ENCODE results near the gene TPM2.

The TPM2 gene

GRCh38 chr9:35662437-35662836, 27.3 kb downstream of the TPM2 start:
- no peak for DNase-seq
- Histone ChIP-seq H3K27ac (ENCODE audit: low read depth, low read length) (no peak overlapping the region), H3K9ac (ENCODE audit: low read length) (no peak overlapping the region), H2AK5ac (ENCODE audit: low read length) (no peak overlapping the region), H3K23ac (ENCODE audit: low read length) (no peak overlapping the region), H2BK120ac (ENCODE audit: low read depth, low read length) (no peak overlapping the region), H3K36me3 (ENCODE audit: control insufficient read depth, insufficient read depth, low read length) (peaks cover 6% of the 10 kb centered on the region), H3K79me2 (ENCODE audit: control insufficient read depth, insufficient read depth, low read length) (no peaks in the 10 kb centered on the region), H3K4me1 (ENCODE audit: control insufficient read depth, low read depth, low read length) (peaks cover 5% of the 10 kb centered on the region), H4K5ac (ENCODE audit: low read length) (no peak overlapping the region), H3K4ac (ENCODE audit: low read depth, low read length) (no peak overlapping the region), H4K8ac (ENCODE audit: low read depth, low read length) (no peak overlapping the region), H3K4me2 (ENCODE audit: low read length) (no peak overlapping the region), H3K79me1 (ENCODE audit: low read length) (peaks cover 12% of the 10 kb centered on the region), H2BK15ac (replicated peaks; ENCODE audit: low read depth) (no peak overlapping the region), H3K18ac (ENCODE audit: low read length) (no peak overlapping the region), H3K56ac (ENCODE audit: low read length) (no peak overlapping the region), H2BK5ac (ENCODE audit: low read length) (no peak overlapping the region), H3K4me3 (ENCODE audit: low read length) (no peak overlapping the region), H3K27me3 (ENCODE audit: insufficient read depth, low read length, poor library complexity) (no peaks in the 10 kb centered on the region)
- WGBS (ENCODE audit: extremely low coverage, insufficient coverage, low lambda C conversion rate): no CpG with 5 or more reads among the region's 7 CpGs

GRCh38 chr9:35661756-35662350, 27.9 kb downstream of the TPM2 start:
- Histone ChIP-seq H3K56ac (ENCODE audit: low read length) (no peak overlapping the region), H3K79me2 (ENCODE audit: control insufficient read depth, insufficient read depth, low read length) (no peaks in the 10 kb centered on the region), H2BK5ac (ENCODE audit: low read length) (no peak overlapping the region), H2AK5ac (ENCODE audit: low read length) (no peak overlapping the region), H3K9ac (ENCODE audit: low read length) (no peak overlapping the region), H3K27me3 (ENCODE audit: insufficient read depth, low read length, poor library complexity) (no peaks in the 10 kb centered on the region), H3K23ac (ENCODE audit: low read length) (no peak overlapping the region), H3K18ac (ENCODE audit: low read length) (no peak overlapping the region), H3K79me1 (ENCODE audit: low read length) (peaks cover 12% of the 10 kb centered on the region), H2BK15ac (replicated peaks; ENCODE audit: low read depth) (no peak overlapping the region), H3K4ac (ENCODE audit: low read depth, low read length) (no peak overlapping the region), H3K4me1 (ENCODE audit: control insufficient read depth, low read depth, low read length) (peaks cover 5% of the 10 kb centered on the region), H4K5ac (ENCODE audit: low read length) (no peak overlapping the region), H4K8ac (ENCODE audit: low read depth, low read length) (no peak overlapping the region), H2BK120ac (ENCODE audit: low read depth, low read length) (no peak overlapping the region), H3K36me3 (ENCODE audit: control insufficient read depth, insufficient read depth, low read length) (peaks cover 6% of the 10 kb centered on the region), H3K27ac (ENCODE audit: low read depth, low read length) (no peak overlapping the region), H3K4me3 (ENCODE audit: low read length) (no peak overlapping the region), H3K4me2 (ENCODE audit: low read length) (no peak overlapping the region)
- no CpG with 5 or more reads among the region's 3 CpGs for WGBS (ENCODE audit: extremely low coverage, insufficient coverage, low lambda C conversion rate)
- no peak for DNase-seq

GRCh38 chr9:35660966-35661415, 28.7 kb downstream of the TPM2 start:
- H2BK120ac ChIP-seq (ENCODE audit: low read depth, low read length): no peak overlapping the region
- H3K4me3 ChIP-seq (ENCODE audit: low read length): no peak overlapping the region
- peaks cover 5% of the 10 kb centered on the region for H3K4me1 ChIP-seq (ENCODE audit: control insufficient read depth, low read depth, low read length)
- no peaks in the 10 kb centered on the region for H3K79me2 ChIP-seq (ENCODE audit: control insufficient read depth, insufficient read depth, low read length)
- peak; percentile 73 for DNase-seq
- no peak overlapping the region for H4K5ac ChIP-seq (ENCODE audit: low read length)
- peaks cover 6% of the 10 kb centered on the region for H3K36me3 ChIP-seq (ENCODE audit: control insufficient read depth, insufficient read depth, low read length)
- no CpG with 5 or more reads among the region's 9 CpGs for WGBS (ENCODE audit: extremely low coverage, insufficient coverage, low lambda C conversion rate)
- no peak overlapping the region for H4K8ac ChIP-seq (ENCODE audit: low read depth, low read length)
- no peak overlapping the region for H2BK15ac ChIP-seq (replicated peaks; ENCODE audit: low read depth)
- no peak overlapping the region for H2BK5ac ChIP-seq (ENCODE audit: low read length)
- H3K4me2 ChIP-seq (ENCODE audit: low read length): no peak overlapping the region
- H3K9ac ChIP-seq (ENCODE audit: low read length): no peak overlapping the region
- H3K79me1 ChIP-seq (ENCODE audit: low read length): peaks cover 12% of the 10 kb centered on the region
- H3K23ac ChIP-seq (ENCODE audit: low read length): no peak overlapping the region
- no peak overlapping the region for H3K27ac ChIP-seq (ENCODE audit: low read depth, low read length)
- no peak overlapping the region for H3K18ac ChIP-seq (ENCODE audit: low read length)
- H2AK5ac ChIP-seq (ENCODE audit: low read length): no peak overlapping the region
- H3K4ac ChIP-seq (ENCODE audit: low read depth, low read length): no peak overlapping the region
- no peaks in the 10 kb centered on the region for H3K27me3 ChIP-seq (ENCODE audit: insufficient read depth, low read length, poor library complexity)
- H3K56ac ChIP-seq (ENCODE audit: low read length): no peak overlapping the region

GRCh38 chr9:35659340-35659739, 30.4 kb downstream of the TPM2 start:
- Histone ChIP-seq H2BK120ac (ENCODE audit: low read depth, low read length) (no peak overlapping the region), H3K79me1 (ENCODE audit: low read length) (peaks cover 10% of the 10 kb centered on the region), H2BK15ac (replicated peaks; ENCODE audit: low read depth) (no peak overlapping the region), H2BK5ac (ENCODE audit: low read length) (no peak overlapping the region), H3K4ac (ENCODE audit: low read depth, low read length) (no peak overlapping the region), H4K5ac (ENCODE audit: low read length) (no peak overlapping the region), H3K27ac (ENCODE audit: low read depth, low read length) (no peak overlapping the region), H3K4me3 (ENCODE audit: low read length) (no peak overlapping the region), H3K27me3 (ENCODE audit: insufficient read depth, low read length, poor library complexity) (no peaks in the 10 kb centered on the region), H3K4me1 (ENCODE audit: control insufficient read depth, low read depth, low read length) (peaks cover 4% of the 10 kb centered on the region), H2AK5ac (ENCODE audit: low read length) (no peak overlapping the region), H3K18ac (ENCODE audit: low read length) (no peak overlapping the region), H3K23ac (ENCODE audit: low read length) (no peak overlapping the region), H3K9ac (ENCODE audit: low read length) (no peak overlapping the region), H3K4me2 (ENCODE audit: low read length) (no peak overlapping the region), H3K79me2 (ENCODE audit: control insufficient read depth, insufficient read depth, low read length) (no peaks in the 10 kb centered on the region), H3K56ac (ENCODE audit: low read length) (no peak overlapping the region), H3K36me3 (ENCODE audit: control insufficient read depth, insufficient read depth, low read length) (peaks cover 6% of the 10 kb centered on the region), H4K8ac (ENCODE audit: low read depth, low read length) (no peak overlapping the region)
- no peak for DNase-seq
- WGBS (ENCODE audit: extremely low coverage, insufficient coverage, low lambda C conversion rate): no CpG with 5 or more reads among the region's 3 CpGs

GRCh38 chr9:35658968-35659220, 30.8 kb downstream of the TPM2 start:
- WGBS (ENCODE audit: extremely low coverage, insufficient coverage, low lambda C conversion rate): no CpG with 5 or more reads among the region's 2 CpGs
- Histone ChIP-seq H2BK5ac (ENCODE audit: low read length) (no peak overlapping the region), H4K8ac (ENCODE audit: low read depth, low read length) (no peak overlapping the region), H3K79me2 (ENCODE audit: control insufficient read depth, insufficient read depth, low read length) (no peaks in the 10 kb centered on the region), H3K79me1 (ENCODE audit: low read length) (peaks cover 6% of the 10 kb centered on the region), H4K5ac (ENCODE audit: low read length) (no peak overlapping the region), H3K4me3 (ENCODE audit: low read length) (peak overlapping the region; percentile 80), H3K36me3 (ENCODE audit: control insufficient read depth, insufficient read depth, low read length) (peaks cover 6% of the 10 kb centered on the region), H3K23ac (ENCODE audit: low read length) (no peak overlapping the region), H2BK15ac (replicated peaks; ENCODE audit: low read depth) (no peak overlapping the region), H2BK120ac (ENCODE audit: low read depth, low read length) (no peak overlapping the region), H3K18ac (ENCODE audit: low read length) (no peak overlapping the region), H3K27me3 (ENCODE audit: insufficient read depth, low read length, poor library complexity) (no peaks in the 10 kb centered on the region), H3K4me2 (ENCODE audit: low read length) (peak overlapping the region; percentile 14), H3K4me1 (ENCODE audit: control insufficient read depth, low read depth, low read length) (no peaks in the 10 kb centered on the region), H3K56ac (ENCODE audit: low read length) (peak overlapping the region; percentile 96), H3K27ac (ENCODE audit: low read depth, low read length) (no peak overlapping the region), H3K9ac (ENCODE audit: low read length) (peak overlapping the region; percentile 91), H3K4ac (ENCODE audit: low read depth, low read length) (no peak overlapping the region), H2AK5ac (ENCODE audit: low read length) (no peak overlapping the region)
- DNase-seq: peak; percentile 30
